Measurements from ENCODE around the gene ATG5. TPM values are rescaled to one million over a fixed set of nuclear protein-coding genes. Genes with fewer than 3 reads are reported as not detected.

The ATG5 gene
- total and polyA plus RNA-seq, 2 experiments from 2014 or later, result 31.6 to 48.2 TPM

- no peak for TF ChIP-seq CTCF (conservative IDR thresholded peaks at IDR 0.05; ENCODE audit: low read depth in 2 of 2)
- no peak for TF ChIP-seq EZH2phosphoT487 (IDR thresholded peaks at IDR 0.05; ENCODE audit: unreplicated experiment)
- no peak for TF ChIP-seq POLR2AphosphoS5 (IDR thresholded peaks at IDR 0.05; ENCODE audit: low read depth)
- no peak for TF ChIP-seq NANOG (IDR thresholded peaks at IDR 0.05; ENCODE audit: borderline replicate concordance)
These were observed 143.1 kb downstream of the ATG5 start (continued) for GRCh38 chr6:106182455-106182854.

GRCh38 chr6:106181664-106182418 is 143.7 kb downstream of the ATG5 start:
- Histone ChIP-seq H3K9me2 (ENCODE audit: insufficient read depth) (no peaks in the 10 kb centered on the region), H3K36me3 (ENCODE audit: insufficient read depth) (no peaks in the 10 kb centered on the region), H3F3A (replicated peaks; ENCODE audit: low read depth) (no peaks in the 10 kb centered on the region; the same call in 1 of the 2 replicates), H3K27ac (ENCODE audit: low read depth) (no peak overlapping the region), H3K79me2 (replicated peaks; ENCODE audit: insufficient read depth) (no peaks in the 10 kb centered on the region), H4K20me1 (replicated peaks; ENCODE audit: insufficient read depth) (no peaks in the 10 kb centered on the region), H3K27me3 (ENCODE audit: insufficient read depth) (no peaks in the 10 kb centered on the region), H2AFZ (no peak overlapping the region), H3K4me3 (no peak overlapping the region), H3K4me1 (ENCODE audit: insufficient read depth) (0 out of 2 replicates have a peak, but pooled peaks cover under 1% of the 10 kb centered on the region), H3K4me2 (no peak overlapping the region)
- no peak for TF ChIP-seq ETS1 (IDR thresholded peaks at IDR 0.05)
- TF ChIP-seq JUNB (IDR thresholded peaks at IDR 0.05; ENCODE audit: unreplicated experiment), result no peak
- TF ChIP-seq CREB1 (CRISPR knock-in tag; IDR thresholded peaks at IDR 0.05; ENCODE audit: low read depth), result no peak
- DNase-seq (ENCODE audit: low spot score) (no peak), ATAC-seq (no peak)
- no peaks in the 10 kb centered on the region for H3K9me3 Mint-ChIP-seq
- peaks cover 7% of the 10 kb centered on the region for H3K27me3 Mint-ChIP-seq (ENCODE audit: insufficient read depth, low read depth, poor library complexity)
- H3K4me3 Mint-ChIP-seq, result no peak overlapping the region
- no peaks in the 10 kb centered on the region for H3K36me3 Mint-ChIP-seq (ENCODE audit: low read depth)
- peaks cover 2% of the 10 kb centered on the region for H3K4me1 Mint-ChIP-seq
- 0 out of 2 replicates have a peak overlapping the region, but pooled peaks have one; percentile 2 for H3K27ac Mint-ChIP-seq

GRCh38 chr6:106180208-106180607 is 145.4 kb downstream of the ATG5 start:
- no peak for ATAC-seq
- peaks cover 2% of the 10 kb centered on the region for H3K4me1 Mint-ChIP-seq
- TF ChIP-seq EZH2 (IDR thresholded peaks at IDR 0.05; ENCODE audit: low read depth, unreplicated experiment), result no peak

More at GRCh38 chr6:106180208-106180607, 145.4 kb downstream of the ATG5 start:
- Histone ChIP-seq H3K9me2 (ENCODE audit: insufficient read depth) (no peaks in the 10 kb centered on the region), H3K27me3 (ENCODE audit: insufficient read depth) (no peaks in the 10 kb centered on the region), H3K4me2 (no peak overlapping the region), H4K20me1 (replicated peaks; ENCODE audit: insufficient read depth) (no peaks in the 10 kb centered on the region), H3F3A (replicated peaks; ENCODE audit: low read depth) (no peaks in the 10 kb centered on the region; the same call in 1 of the 2 replicates), H3K4me3 (no peak overlapping the region), H3K79me2 (replicated peaks; ENCODE audit: insufficient read depth) (no peaks in the 10 kb centered on the region), H3K27ac (ENCODE audit: low read depth) (no peak overlapping the region), H3K4me1 (ENCODE audit: insufficient read depth) (no peaks in the 10 kb centered on the region), H2AFZ (no peak overlapping the region), H3K36me3 (ENCODE audit: insufficient read depth) (no peaks in the 10 kb centered on the region)
- H3K36me3 Mint-ChIP-seq (ENCODE audit: low read depth), result no peaks in the 10 kb centered on the region
- no peak for DNase-seq (ENCODE audit: low spot score)
- no peak overlapping the region for H3K4me3 Mint-ChIP-seq
- peaks cover 7% of the 10 kb centered on the region for H3K27me3 Mint-ChIP-seq (ENCODE audit: insufficient read depth, low read depth, poor library complexity)
- no peak overlapping the region for H3K27ac Mint-ChIP-seq
- H3K9me3 Mint-ChIP-seq, result no peaks in the 10 kb centered on the region
